ENCODE data around the gene TMEM120B.

DNA sequence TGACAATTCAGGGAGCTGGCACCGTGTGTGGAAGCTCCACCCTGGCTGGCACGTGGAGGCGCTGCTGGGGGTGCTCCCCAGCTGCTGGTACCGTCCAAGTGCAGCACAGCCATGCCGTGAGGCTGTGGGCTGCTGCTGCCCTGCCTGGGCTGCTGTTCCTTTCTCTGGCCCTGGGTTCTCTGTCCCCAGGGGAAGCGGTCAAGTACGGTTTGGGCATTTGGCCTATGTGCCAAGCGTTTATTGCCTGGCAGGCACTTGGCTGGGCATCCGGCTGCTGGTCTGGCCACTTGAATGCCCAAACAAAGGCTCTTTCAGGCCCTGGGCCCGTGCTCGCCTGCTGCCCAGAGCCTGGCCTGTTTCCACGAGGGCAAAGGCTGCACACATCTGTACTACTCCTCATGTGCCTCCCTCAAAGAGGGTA lies 41.3 kb downstream of the TMEM120B start:
- TF ChIP-seq, protein P1, sequence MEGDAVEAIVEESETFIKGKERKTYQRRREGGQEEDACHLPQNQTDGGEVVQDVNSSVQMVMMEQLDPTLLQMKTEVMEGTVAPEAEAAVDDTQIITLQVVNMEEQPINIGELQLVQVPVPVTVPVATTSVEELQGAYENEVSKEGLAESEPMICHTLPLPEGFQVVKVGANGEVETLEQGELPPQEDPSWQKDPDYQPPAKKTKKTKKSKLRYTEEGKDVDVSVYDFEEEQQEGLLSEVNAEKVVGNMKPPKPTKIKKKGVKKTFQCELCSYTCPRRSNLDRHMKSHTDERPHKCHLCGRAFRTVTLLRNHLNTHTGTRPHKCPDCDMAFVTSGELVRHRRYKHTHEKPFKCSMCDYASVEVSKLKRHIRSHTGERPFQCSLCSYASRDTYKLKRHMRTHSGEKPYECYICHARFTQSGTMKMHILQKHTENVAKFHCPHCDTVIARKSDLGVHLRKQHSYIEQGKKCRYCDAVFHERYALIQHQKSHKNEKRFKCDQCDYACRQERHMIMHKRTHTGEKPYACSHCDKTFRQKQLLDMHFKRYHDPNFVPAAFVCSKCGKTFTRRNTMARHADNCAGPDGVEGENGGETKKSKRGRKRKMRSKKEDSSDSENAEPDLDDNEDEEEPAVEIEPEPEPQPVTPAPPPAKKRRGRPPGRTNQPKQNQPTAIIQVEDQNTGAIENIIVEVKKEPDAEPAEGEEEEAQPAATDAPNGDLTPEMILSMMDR (IDR thresholded peaks at IDR 0.05) = no peak
- TF ChIP-seq POLR2A (IDR thresholded peaks at IDR 0.05) = no peak

Measured in lower leg skin (tissue), 3 donors.